HL-60 (cell line): ENCODE data around the gene MAP3K6.

ENCODE experiments used
- CTCF ChIP-seq: IDR thresholded peaks from one replicate; pipeline ENCODE4 v1.5.1; 2011; ENCODE audit warnings: low read length, control low read depth, inconsistent platforms; ENCODE audit not compliant: insufficient read depth
- GABPA ChIP-seq: IDR thresholded peaks from 2 replicates; pipeline ENCODE4 v1.6.1; 2012; ENCODE audit warnings: low read depth
- POLR2AphosphoS5 ChIP-seq: IDR thresholded peaks from 2 replicates; pipeline ENCODE4 v1.6.1; 2012; ENCODE audit warnings: low read depth
- REST ChIP-seq: IDR thresholded peaks from 2 replicates; pipeline ENCODE4 v1.6.1; 2012; ENCODE audit warnings: low read depth; ENCODE audit not compliant: insufficient replicate concordance
- SPI1 ChIP-seq: IDR thresholded peaks from 2 replicates; pipeline ENCODE4 v1.6.1; 2012; ENCODE audit warnings: low read depth, mild to moderate bottlenecking, borderline replicate concordance

GRCh38 chr1:27399251-27400025, 32.7 kb upstream of the MAP3K6 start:
- TF ChIP-seq CTCF: no peak
- TF ChIP-seq POLR2AphosphoS5: no peak
- TF ChIP-seq REST: no peak
- TF ChIP-seq SPI1: no peak
- no peak for TF ChIP-seq GABPA
